H1 (cell line): ENCODE measurements around the gene POLE4. TPM values are rescaled to one million over a fixed set of nuclear protein-coding genes. Genes with fewer than 3 reads are reported as not detected.

Source experiments
- CTCF ChIA-PET: fragments of 300-600 bp; sonication (Branson Sonifier 250); formaldehyde crosslinking; loops from one replicate; lab custom pipeline; 2021; ENCODE audit not compliant: partially characterized antibody; lab: Charles Lee
- POLR2A ChIA-PET: fragments of 300-600 bp; sonication (Branson Sonifier 250); formaldehyde crosslinking; loops from one replicate; lab custom pipeline; 2021; ENCODE audit warnings: inconsistent platforms; ENCODE audit not compliant: partially characterized antibody; lab: Charles Lee
- DNase-seq, 2 experiments: peaks; one replicate each; pipeline versions ENCODE4 v3.0.0 to v3.0.0-alpha.2; 2010 to 2022; ENCODE audit warnings: low spot score in 2 of 2, low read depth in 1 of 2, mixed read lengths in 1 of 2
- FAIRE-seq: peaks from 2 replicates; lab custom pipeline; 2011; peaks lifted over from hg19 to GRCh38; lab: Jason Lieb, UNC
- H2AFZ ChIP-seq: 2 replicates; pipeline ENCODE4 v1.8.1; 2012; ENCODE audit warnings: low read length, inconsistent platforms
- H2AK5ac ChIP-seq: 2 replicates; pipeline ENCODE4 v1.6.1; 2013; ENCODE audit warnings: low read depth, low read length
- H2BK120ac ChIP-seq: replicated peaks from 2 replicates; pipeline ENCODE3; 2013; ENCODE audit warnings: low read depth, low read length, inconsistent platforms
- H2BK12ac ChIP-seq: 2 replicates; pipeline ENCODE4 v1.6.1; 2013; ENCODE audit warnings: low read depth, low read length
- H2BK15ac ChIP-seq: 2 replicates; pipeline ENCODE4 v1.6.1; 2013; ENCODE audit warnings: low read length
- H2BK20ac ChIP-seq: 2 replicates; pipeline ENCODE4 v1.6.1; 2013; ENCODE audit warnings: low read length
- H2BK5ac ChIP-seq: 2 replicates; pipeline ENCODE4 v1.6.1; 2013; ENCODE audit warnings: low read depth, low read length
- H3K14ac ChIP-seq: 2 replicates; pipeline ENCODE4 v1.6.1; 2013; ENCODE audit warnings: inconsistent platforms; ENCODE audit not compliant: insufficient read length
- H3K18ac ChIP-seq: 2 replicates; pipeline ENCODE4 v1.6.1; 2013; ENCODE audit warnings: low read length; ENCODE audit errors: extremely low read depth
- H3K23ac ChIP-seq: 2 replicates; pipeline ENCODE4 v1.6.1; 2013; ENCODE audit warnings: inconsistent platforms; ENCODE audit not compliant: insufficient read length
- H3K23me2 ChIP-seq: 2 replicates; pipeline ENCODE4 v1.6.1; 2013; ENCODE audit warnings: low read depth, low read length
- H3K27ac ChIP-seq: 2 replicates; pipeline ENCODE4 v1.6.1; 2011; ENCODE audit warnings: low read depth, low read length, inconsistent platforms
- H3K27me3 ChIP-seq, 4 experiments: replicated peaks in 1 of 4; 1 replicate in 1 of 4; 2 replicates in 3 of 4; pipeline versions ENCODE4 v1.6.1 to v1.8.1; 2011 to 2013; ENCODE audit warnings: low read length in 3 of 4, mild to moderate bottlenecking in 3 of 4, inconsistent platforms in 2 of 4, mixed read lengths in 2 of 4, moderate library complexity in 1 of 4; ENCODE audit not compliant: control insufficient read depth in 3 of 4, insufficient read depth in 3 of 4; ENCODE audit errors: extremely low read depth in 1 of 4
- H3K36me3 ChIP-seq, 4 experiments: 2 replicates each; pipeline versions ENCODE4 v1.6.1 to v1.8.1; 2011 to 2013; ENCODE audit warnings: mild to moderate bottlenecking in 4 of 4, low read length in 3 of 4, moderate library complexity in 2 of 4, control low read depth in 1 of 4, inconsistent platforms in 1 of 4; ENCODE audit not compliant: insufficient read depth in 4 of 4, control insufficient read depth in 2 of 4
- H3K4ac ChIP-seq: replicated peaks from 2 replicates; pipeline ENCODE3; 2013; ENCODE audit warnings: low read length, low read depth, mixed read lengths, inconsistent platforms; ENCODE audit not compliant: insufficient read length
- H3K4me1 ChIP-seq, 4 experiments: replicated peaks in 1 of 4; 1 replicate in 1 of 4; 2 replicates in 3 of 4; pipeline versions ENCODE4 v1.6.1 to v1.8.1; 2011 to 2013; ENCODE audit warnings: low read length in 3 of 4, inconsistent platforms in 2 of 4, mixed read lengths in 1 of 4; ENCODE audit not compliant: insufficient read depth in 4 of 4, control insufficient read depth in 3 of 4
- H3K4me2 ChIP-seq, 2 experiments: 2 replicates each; pipeline versions ENCODE4 v1.6.1 to v1.8.1; 2011 to 2013; ENCODE audit warnings: low read depth in 2 of 2, low read length in 2 of 2, control low read depth in 1 of 2, inconsistent platforms in 1 of 2, mild to moderate bottlenecking in 1 of 2; ENCODE audit not compliant: insufficient read depth in 1 of 2
- H3K4me3 ChIP-seq, 4 experiments: fragments of 200-600, 300-600 bp in 1 of 4; sonication (generic), shearing (Covaris generic), sonication (Bioruptor Twin) in 1 of 4; 2 replicates each; pipeline versions ENCODE4 v1.5.1 to v1.8.1; 2011 to 2016; ENCODE audit warnings: low read length in 4 of 4, low read depth in 3 of 4, control low read depth in 2 of 4, inconsistent platforms in 2 of 4, mild to moderate bottlenecking in 2 of 4, mixed read lengths in 1 of 4, moderate library complexity in 1 of 4; ENCODE audit not compliant: insufficient read depth in 2 of 4; ENCODE audit errors: extremely low read depth in 1 of 4
- H3K56ac ChIP-seq: replicated peaks from 2 replicates; pipeline ENCODE3; 2013; ENCODE audit warnings: low read depth, mild to moderate bottlenecking, mixed read lengths, low read length, inconsistent platforms; ENCODE audit not compliant: insufficient read length
- H3K79me1 ChIP-seq: 2 replicates; pipeline ENCODE4 v1.6.1; 2013; ENCODE audit warnings: low read depth, low read length, control low read depth
- H3K79me2 ChIP-seq, 2 experiments: 2 replicates each; pipeline versions ENCODE4 v1.6.1 to v1.8.1; 2012 to 2013; ENCODE audit warnings: low read length in 2 of 2, mild to moderate bottlenecking in 2 of 2, inconsistent platforms in 1 of 2; ENCODE audit not compliant: insufficient read depth in 2 of 2, control insufficient read depth in 1 of 2
- H3K9ac ChIP-seq, 4 experiments: replicated peaks in 1 of 4; 1 replicate in 1 of 4; 2 replicates in 3 of 4; pipeline versions ENCODE4 v1.6.1 to v1.8.1; 2011 to 2013; ENCODE audit warnings: low read depth in 3 of 4, low read length in 3 of 4, control low read depth in 2 of 4, mild to moderate bottlenecking in 2 of 4, moderate library complexity in 2 of 4, inconsistent platforms in 1 of 4; ENCODE audit errors: extremely low read depth in 1 of 4
- H3K9me3 ChIP-seq, 2 experiments: 2 replicates each; pipeline versions ENCODE4 v1.6.1 to v1.8.1; 2012 to 2013; ENCODE audit warnings: mild to moderate bottlenecking in 2 of 2, moderate library complexity in 2 of 2, control low read depth in 1 of 2, inconsistent platforms in 1 of 2, low read depth in 1 of 2, low read length in 1 of 2, mixed read lengths in 1 of 2; ENCODE audit not compliant: insufficient read depth in 2 of 2
- H4K20me1 ChIP-seq, 2 experiments: replicated peaks in 1 of 2; 2 replicates each; pipeline versions ENCODE3 to v1.8.1; 2011 to 2013; ENCODE audit warnings: inconsistent platforms in 2 of 2, low read length in 2 of 2, mild to moderate bottlenecking in 1 of 2; ENCODE audit not compliant: insufficient read depth in 2 of 2, control insufficient read depth in 1 of 2
- H4K5ac ChIP-seq: 2 replicates; pipeline ENCODE4 v1.6.1; 2013; ENCODE audit warnings: low read length, low read depth, mixed read lengths, inconsistent platforms; ENCODE audit not compliant: insufficient read length
- H4K8ac ChIP-seq: 2 replicates; pipeline ENCODE4 v1.8.0; 2013; ENCODE audit warnings: mild to moderate bottlenecking, moderate library complexity, low read length, inconsistent platforms; ENCODE audit not compliant: insufficient read depth; ENCODE audit errors: extremely low read depth
- H4K91ac ChIP-seq: replicated peaks from 2 replicates; pipeline ENCODE3; 2013; ENCODE audit warnings: low read length, mixed read lengths, inconsistent platforms; ENCODE audit not compliant: insufficient read length
- CEBPB ChIP-seq: IDR thresholded peaks from 2 replicates; pipeline ENCODE4 v1.6.1; 2012; ENCODE audit warnings: low read depth, low read length
- CHD1 ChIP-seq: IDR thresholded peaks from 2 replicates; pipeline ENCODE4 v1.6.1; 2012; ENCODE audit warnings: low read depth, low read length, improper control_type of control experiment
- EZH2 ChIP-seq: fragments of 200-600 bp; sonication (generic); IDR thresholded peaks from 2 replicates; pipeline ENCODE4 v1.7.1; 2012; ENCODE audit warnings: low read depth, mild to moderate bottlenecking, moderate library complexity, low read length, inconsistent platforms; ENCODE audit not compliant: severe bottlenecking
- MAFK ChIP-seq: IDR thresholded peaks from 2 replicates; pipeline ENCODE4 v1.6.1; 2012; ENCODE audit warnings: low read depth, mild to moderate bottlenecking, improper control_type of control experiment, low read length
- SUZ12 ChIP-seq: fragments of 200-600 bp; sonication (generic); IDR thresholded peaks from 2 replicates; pipeline ENCODE4 v1.6.1; 2012; ENCODE audit warnings: mild to moderate bottlenecking, inconsistent platforms, low read length, moderate library complexity, mixed read lengths
- TBP ChIP-seq: IDR thresholded peaks from 2 replicates; pipeline ENCODE4 v1.6.1; 2011; ENCODE audit warnings: low read depth, low read length, improper control_type of control experiment
- WGBS, 2 experiments: shearing (Covaris generic) in 1 of 2; methylation state at CpG; one replicate each; pipeline versions ENCODE4 v1.1.6 to v1.1.7; 2013 to 2015; ENCODE audit warnings: low lambda C conversion rate in 2 of 2, mixed read lengths in 2 of 2, inconsistent platforms in 1 of 2, low coverage in 1 of 2, missing lambda C conversion rate in 1 of 2; ENCODE audit not compliant: insufficient replicate concordance in 2 of 2, insufficient coverage in 1 of 2, insufficient read length in 1 of 2; ENCODE audit errors: extremely low coverage in 1 of 2, missing lambda C conversion rate in 1 of 2; 5-methylcytosine and 5-hydroxymethylcytosine counted together
- polyA plus RNA-seq, 7 experiments: library from polyadenylated mRNA; depleted of rRNA in 3 of 7; stranded (reverse) in 5 of 7; unstranded in 2 of 7; fragments of >200 nt in 5 of 7; fragments of 200-250 nt in 2 of 7; gene quantifications; 1 replicate in 5 of 7; 2 replicates in 1 of 7; 4 replicates in 1 of 7; pipeline versions ENCODE4 v1.2.1 to v1.2.3, GENCODE V29; 2011 to 2013; ENCODE audit warnings: missing spikeins in 2 of 7, mixed read lengths in 2 of 7
- total RNA-seq: library from RNA; stranded (reverse); fragmentation: NEBNext Ultra II Directional; extraction: Animal tissue kit (Norgen Biotek cat#: 25700); gene quantifications from 2 replicates; pipeline ENCODE4 v1.2.1, GENCODE V29; 2021
- TF ChIP-seq, protein P1 (sequence below): IDR thresholded peaks from 2 replicates; pipeline ENCODE4 v1.6.1; 2011; ENCODE audit warnings: low read depth, mild to moderate bottlenecking, low read length; ENCODE audit not compliant: insufficient read depth

Gene POLE4
- total and polyA plus RNA-seq, 2 of the 8 experiments (the other 6 are each of a cell fraction or from before 2014, with no cell fraction given), result 16.7 to 44.7 TPM

DNA sequence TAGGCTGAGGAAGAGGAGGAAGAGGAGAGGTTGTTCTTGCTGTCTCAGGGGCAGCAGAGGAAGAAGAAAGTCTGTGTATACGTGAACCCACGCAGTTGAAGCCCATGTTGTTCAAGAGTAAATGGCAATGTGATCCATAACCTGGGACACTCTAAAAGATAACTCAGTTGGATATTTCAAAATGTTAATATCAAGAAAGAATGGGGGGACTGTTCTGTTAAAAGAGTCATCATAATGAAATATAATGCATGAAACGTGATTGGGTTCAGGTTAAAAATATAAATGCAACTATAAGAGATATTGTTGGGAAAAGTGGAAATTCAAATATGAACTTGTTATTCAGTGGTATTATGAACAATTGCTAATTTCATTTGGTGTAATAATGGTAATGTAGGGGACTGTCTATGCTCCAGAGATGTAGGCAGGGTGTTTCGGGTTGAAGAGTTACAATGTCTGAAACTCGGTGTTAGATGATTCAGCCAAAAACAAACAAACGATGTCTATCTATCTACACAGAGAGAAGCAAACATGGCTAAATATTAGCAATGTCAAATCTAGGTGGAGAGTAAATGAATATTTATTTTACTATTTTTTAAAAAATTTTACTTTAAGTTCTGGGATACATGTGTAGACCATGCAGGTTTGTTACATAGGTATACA, 21.1 kb upstream of the POLE4 start:
- no peak overlapping the region for H3K9ac ChIP-seq
- H3K27me3 ChIP-seq, result no peaks in the 10 kb centered on the region
- no peaks in the 10 kb centered on the region for H3K23me2 ChIP-seq
- H3K56ac ChIP-seq, result no peak overlapping the region
- FAIRE-seq, result no peak
- no peaks in the 10 kb centered on the region for H3K9me3 ChIP-seq
- no peak overlapping the region for H2BK12ac ChIP-seq
- H3K4me1 ChIP-seq, result no peaks in the 10 kb centered on the region
- H4K91ac ChIP-seq, result no peak overlapping the region
- H3K79me2 ChIP-seq, result no peaks in the 10 kb centered on the region
- TF ChIP-seq CHD1, result no peak
- TF ChIP-seq TBP, result no peak
- no peak for TF ChIP-seq CEBPB
- TF ChIP-seq SUZ12, result no peak
- TF ChIP-seq EZH2, result no peak
- TF ChIP-seq, protein P1, sequence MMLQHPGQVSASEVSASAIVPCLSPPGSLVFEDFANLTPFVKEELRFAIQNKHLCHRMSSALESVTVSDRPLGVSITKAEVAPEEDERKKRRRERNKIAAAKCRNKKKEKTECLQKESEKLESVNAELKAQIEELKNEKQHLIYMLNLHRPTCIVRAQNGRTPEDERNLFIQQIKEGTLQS, result no peak
- TF ChIP-seq MAFK, result no peak
- TF ChIP-seq, all 59 proteins: peak for 0
- Histone ChIP-seq H2BK20ac (no peak overlapping the region), H2BK15ac (no peak overlapping the region), H3K4me2 (no peak overlapping the region), H4K20me1 (no peaks in the 10 kb centered on the region), H2AK5ac (no peak overlapping the region), H2AFZ (no peak overlapping the region), H3K14ac (no peak overlapping the region), H3K79me1 (no peaks in the 10 kb centered on the region), H2BK5ac (no peak overlapping the region), H3K4me3 (no peak overlapping the region), H4K5ac (no peak overlapping the region), H3K4ac (no peak overlapping the region), H3K27ac (no peak overlapping the region), H3K36me3 (no peaks in the 10 kb centered on the region), H3K23ac (no peak overlapping the region), H2BK120ac (no peak overlapping the region), H4K8ac (no peak overlapping the region), H3K18ac (no peak overlapping the region)
- WGBS, 2 experiments, result 94% methylated on average over 6 of the region's 6 CpGs; no CpG with 5 or more reads in 1 of the 2 experiments
- DNase-seq, result no peak
- ChIA-PET CTCF (no interaction called here), POLR2A (interaction anchor here (1.7 kb wide), 1 partner anchor 10 kb away, joined by 3 read pairs; no protein-coding TSS in a partner anchor)
